ENCODE data around the gene PRSS50.

GRCh38 chr3:46750555-46751038 lies 32.9 kb upstream of the PRSS50 start:
- no peak for TF ChIP-seq ATF3 (IDR thresholded peaks at IDR 0.05)
- no peak for TF ChIP-seq RAD21 (IDR thresholded peaks at IDR 0.05)
- TF ChIP-seq CTCF (IDR thresholded peaks at IDR 0.05; ENCODE audit: low read depth, low read length, missing input control): no peak
- no peak for TF ChIP-seq JUND (IDR thresholded peaks at IDR 0.05)
- no peak for TF ChIP-seq MAX (IDR thresholded peaks at IDR 0.05)
- no peak for TF ChIP-seq SP1 (IDR thresholded peaks at IDR 0.05)
- no peak for TF ChIP-seq REST (IDR thresholded peaks at IDR 0.05)
- TF ChIP-seq HNF4G (IDR thresholded peaks at IDR 0.05): no peak
- no peak for TF ChIP-seq GABPA (IDR thresholded peaks at IDR 0.05 in 1 of 2, conservative IDR thresholded peaks at IDR 0.05 in 1 of 2)
- no peak for TF ChIP-seq TAF1 (conservative IDR thresholded peaks at IDR 0.05)
- TF ChIP-seq EGR1 (IDR thresholded peaks at IDR 0.05; ENCODE audit: low read depth in 2 of 2): no peak

Data from liver (tissue), 3 donors.